ENCODE data around the gene ZNF646.

ZNF646 gene, protein sequence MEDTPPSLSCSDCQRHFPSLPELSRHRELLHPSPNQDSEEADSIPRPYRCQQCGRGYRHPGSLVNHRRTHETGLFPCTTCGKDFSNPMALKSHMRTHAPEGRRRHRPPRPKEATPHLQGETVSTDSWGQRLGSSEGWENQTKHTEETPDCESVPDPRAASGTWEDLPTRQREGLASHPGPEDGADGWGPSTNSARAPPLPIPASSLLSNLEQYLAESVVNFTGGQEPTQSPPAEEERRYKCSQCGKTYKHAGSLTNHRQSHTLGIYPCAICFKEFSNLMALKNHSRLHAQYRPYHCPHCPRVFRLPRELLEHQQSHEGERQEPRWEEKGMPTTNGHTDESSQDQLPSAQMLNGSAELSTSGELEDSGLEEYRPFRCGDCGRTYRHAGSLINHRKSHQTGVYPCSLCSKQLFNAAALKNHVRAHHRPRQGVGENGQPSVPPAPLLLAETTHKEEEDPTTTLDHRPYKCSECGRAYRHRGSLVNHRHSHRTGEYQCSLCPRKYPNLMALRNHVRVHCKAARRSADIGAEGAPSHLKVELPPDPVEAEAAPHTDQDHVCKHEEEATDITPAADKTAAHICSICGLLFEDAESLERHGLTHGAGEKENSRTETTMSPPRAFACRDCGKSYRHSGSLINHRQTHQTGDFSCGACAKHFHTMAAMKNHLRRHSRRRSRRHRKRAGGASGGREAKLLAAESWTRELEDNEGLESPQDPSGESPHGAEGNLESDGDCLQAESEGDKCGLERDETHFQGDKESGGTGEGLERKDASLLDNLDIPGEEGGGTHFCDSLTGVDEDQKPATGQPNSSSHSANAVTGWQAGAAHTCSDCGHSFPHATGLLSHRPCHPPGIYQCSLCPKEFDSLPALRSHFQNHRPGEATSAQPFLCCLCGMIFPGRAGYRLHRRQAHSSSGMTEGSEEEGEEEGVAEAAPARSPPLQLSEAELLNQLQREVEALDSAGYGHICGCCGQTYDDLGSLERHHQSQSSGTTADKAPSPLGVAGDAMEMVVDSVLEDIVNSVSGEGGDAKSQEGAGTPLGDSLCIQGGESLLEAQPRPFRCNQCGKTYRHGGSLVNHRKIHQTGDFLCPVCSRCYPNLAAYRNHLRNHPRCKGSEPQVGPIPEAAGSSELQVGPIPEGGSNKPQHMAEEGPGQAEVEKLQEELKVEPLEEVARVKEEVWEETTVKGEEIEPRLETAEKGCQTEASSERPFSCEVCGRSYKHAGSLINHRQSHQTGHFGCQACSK (N-terminal part only)

GRCh38 chr16:31073970-31074813 lies at the start of gene ZNF646, which contains the start of gene ZNF668:
Gene ZNF646 (plus strand): TSS chr16:31074422. CDS start chr16:31076325, 1,903 bp downstream.
Gene ZNF668 (minus strand): TSS chr16:31074240. CDS start chr16:31064459, 9,781 bp downstream.
- peak; percentile 95 to 99 for DNase-seq

- DNase-seq = no peak
These were observed 48.9 kb upstream of the ZNF646 start for GRCh38 chr16:31025339-31025738.

DNA sequence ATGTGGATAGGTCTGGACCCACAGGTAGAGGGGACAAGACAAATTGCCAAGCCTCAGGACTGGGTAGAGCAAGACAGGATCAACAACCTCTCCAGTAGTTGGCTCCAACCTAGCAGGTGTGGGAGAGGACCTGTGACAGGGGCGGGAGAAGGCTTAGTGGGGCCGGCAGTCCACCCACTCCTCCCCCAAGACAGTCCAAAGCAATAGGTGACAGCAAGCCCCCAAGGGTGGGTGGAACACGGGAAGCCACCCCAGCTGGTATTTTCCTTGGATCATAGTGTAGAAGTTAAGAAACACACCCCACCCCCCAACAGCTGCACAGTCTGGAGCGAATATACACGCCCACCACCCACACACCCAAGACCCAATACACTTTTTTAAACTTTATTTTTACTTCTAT lies 45.0 kb upstream of the ZNF646 start:
- DNase-seq = no peak

GRCh38 chr16:31031276-31031675 lies 42.9 kb upstream of the ZNF646 start:
- DNase-seq = no peak

DNA sequence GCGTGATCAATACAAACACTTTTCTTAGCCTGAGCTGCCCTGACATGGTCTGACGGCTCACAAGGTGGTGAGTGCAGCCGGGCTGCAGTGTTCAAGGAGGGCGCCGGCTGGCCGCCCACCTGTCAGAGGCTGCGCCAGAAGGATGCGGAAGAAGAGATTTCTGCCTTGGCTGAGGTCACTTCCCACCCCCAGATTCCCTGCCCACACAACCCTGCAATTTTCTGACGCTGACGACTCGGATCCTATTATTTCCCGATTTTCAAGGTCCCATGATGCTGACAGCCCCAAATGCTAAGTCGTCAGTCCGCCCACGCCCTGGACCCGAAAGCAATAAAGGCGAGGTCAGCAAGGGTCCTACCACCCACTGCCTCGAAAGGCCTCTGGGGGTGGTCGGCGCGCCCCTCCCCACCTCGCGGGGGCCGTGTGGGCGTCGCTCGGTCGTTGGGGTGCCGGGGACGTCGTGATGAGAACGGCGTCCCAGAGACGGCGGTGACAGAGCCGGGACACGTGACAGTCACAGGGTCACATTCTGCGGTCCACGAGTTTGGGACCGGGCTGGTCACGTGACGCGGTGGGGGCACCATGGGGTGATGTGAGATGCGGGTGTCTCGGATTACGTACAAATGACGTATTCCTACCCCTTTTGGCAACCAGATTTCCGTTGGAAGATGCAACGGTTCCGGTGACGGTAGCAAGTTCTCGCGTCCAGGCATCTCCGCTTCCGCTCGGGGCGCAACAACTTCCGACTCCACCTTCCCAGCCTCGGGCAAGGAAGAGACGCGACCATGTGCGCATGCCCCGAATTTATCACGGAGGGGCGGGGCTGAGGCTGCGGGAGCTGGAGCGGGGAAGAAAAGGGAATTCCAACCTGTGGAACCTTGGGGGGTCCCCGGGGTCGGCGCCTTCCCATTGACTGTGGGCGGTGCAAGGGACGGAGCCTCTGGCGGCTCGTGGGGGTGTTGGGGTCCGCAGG lies 41.2 kb upstream of the ZNF646 start, which contains the start of gene STX4:
Gene STX4, plus strand, starts transcription at position 823 of the 973 bp plus-strand sequence. CDS start 248 bp downstream, outside the sequence.
- peak; percentile 90 to 93 for DNase-seq

- peak; percentile 37 to 79 for DNase-seq
These were observed 40.3 kb upstream of the ZNF646 start for GRCh38 chr16:31033709-31034492.

GRCh38 chr16:31036691-31037090 lies 37.5 kb upstream of the ZNF646 start:
- no peak for DNase-seq

DNA sequence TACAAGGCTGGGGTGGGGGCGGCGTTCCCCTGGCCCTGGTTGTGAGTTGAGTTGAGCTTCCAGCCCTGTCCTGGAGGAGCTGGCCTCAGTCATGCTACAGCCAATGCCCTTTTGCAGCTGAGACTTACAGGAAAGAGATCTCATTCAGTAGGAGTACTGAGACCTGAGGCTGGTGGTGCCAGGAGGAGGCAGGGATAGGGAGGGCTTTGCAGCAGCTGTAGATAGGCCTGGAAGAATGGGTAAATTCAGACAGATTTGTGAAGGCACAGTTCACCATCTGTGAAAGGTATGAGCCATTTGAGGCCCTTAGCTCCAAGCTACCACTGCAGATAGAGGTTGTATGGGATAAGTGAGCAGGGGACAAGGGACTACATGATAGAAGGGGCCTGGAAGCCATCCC lies 35.2 kb upstream of the ZNF646 start:
- no peak for DNase-seq

DNA sequence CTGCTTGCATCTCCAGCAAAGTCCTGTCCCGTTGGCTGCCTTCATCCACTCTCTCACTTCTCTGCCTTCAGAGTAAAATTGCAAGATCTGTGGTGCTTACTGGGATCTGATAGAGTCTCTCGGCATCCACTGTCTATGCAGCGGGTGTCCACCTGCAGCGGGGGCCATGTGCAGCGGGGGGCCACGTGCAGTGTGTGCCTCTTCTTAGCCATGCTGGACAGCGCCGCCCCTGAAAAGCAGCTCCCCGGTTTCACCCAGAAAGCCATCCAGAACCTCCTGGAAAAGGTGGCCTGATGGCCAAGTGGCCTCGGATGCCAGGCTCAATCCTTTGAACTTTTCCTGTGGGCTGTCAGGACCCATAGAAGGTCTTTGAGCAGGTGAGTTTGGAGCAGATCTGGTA lies 31.4 kb upstream of the ZNF646 start:
- DNase-seq = no peak

DNA sequence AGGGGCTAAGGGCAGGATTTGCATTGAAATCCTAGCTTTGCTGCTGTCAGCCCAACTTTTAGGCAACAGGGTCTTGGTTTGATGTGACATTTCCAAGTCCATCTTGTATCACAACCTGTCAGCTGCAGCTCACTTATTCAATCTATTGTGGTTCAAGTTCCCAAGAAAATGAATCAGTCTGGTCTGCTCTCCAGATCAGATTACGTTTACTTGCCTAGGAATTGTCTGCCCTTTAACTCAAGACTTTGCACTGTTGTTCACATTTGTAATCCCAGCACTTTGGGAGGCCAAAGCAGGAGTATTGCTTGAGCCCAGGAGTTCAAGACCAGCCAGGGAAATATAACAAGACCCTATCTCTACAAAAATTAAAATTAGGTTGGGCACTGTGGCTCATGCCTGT lies 30.9 kb upstream of the ZNF646 start:
- no peak for DNase-seq

GRCh38 chr16:31043898-31044481 lies 30.2 kb upstream of the ZNF646 start:
- DNase-seq = no peak

GRCh38 chr16:31050280-31051030 lies 23.8 kb upstream of the ZNF646 start:
- DNase-seq = no peak

GRCh38 chr16:31052114-31052513 lies 22.1 kb upstream of the ZNF646 start:
- DNase-seq = peak; percentile 69 to 86

- DNase-seq = no peak
These were observed 18.6 kb upstream of the ZNF646 start for GRCh38 chr16:31055613-31056012.

- no peak for DNase-seq
These were observed 13.0 kb upstream of the ZNF646 start for GRCh38 chr16:31061126-31061812.

GRCh38 chr16:31061813-31062440 lies 12.3 kb upstream of the ZNF646 start:
- DNase-seq = no peak

DNA sequence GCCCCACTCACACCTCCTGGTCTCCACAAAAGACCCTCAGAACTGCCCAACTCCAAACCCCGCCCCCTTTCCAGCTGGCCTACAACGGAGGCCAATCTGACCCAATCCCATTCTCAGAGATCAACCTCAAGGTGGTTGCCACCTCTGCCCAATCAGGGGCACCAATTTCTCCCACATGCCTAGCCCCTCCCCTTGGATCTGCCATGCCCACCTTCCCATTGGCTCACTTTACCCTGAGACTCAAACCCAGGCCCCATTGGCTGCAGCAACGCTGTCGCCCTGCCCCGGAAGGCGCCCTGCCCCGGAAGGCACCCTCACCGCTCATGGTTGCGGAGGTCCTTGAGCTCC lies 10.8 kb upstream of the ZNF646 start:
- no peak for DNase-seq

Data from SW 1271 (cell line).